G401 (cell line): ENCODE results near the gene TLX1. TPM values are rescaled to one million over a fixed set of nuclear protein-coding genes. Genes with fewer than 3 reads are reported as not detected.

ENCODE experiments used
- DNase-seq: peaks from one replicate; pipeline ENCODE4 v3.0.0-alpha.2; 2015; ENCODE audit warnings: low spot score
- in situ Hi-C: cut with HindIII; loops from 2 replicates; pipeline ENCODE4 v1.10.0; 2016; ENCODE audit warnings: low sequenced_read_pairs, mixed read lengths
- total RNA-seq: library from RNA; depleted of rRNA; stranded (reverse); fragments of >200 nt; shearing (Covaris generic); gene quantifications from 2 replicates; pipeline ENCODE4 v1.2.3, GENCODE V29; 2014; rRNA removed

The TLX1 gene
- total RNA-seq, result 0.14 TPM in 1 of 2 replicates, not detected in the other

GRCh38 chr10:101130984-101131961 lies at the start of gene TLX1:
Gene TLX1, plus strand, starts transcription at chr10:101131300. Its CDS starts 242 bp downstream, at chr10:101131542.
- no peak for DNase-seq
- in situ Hi-C loops, result no loop called here

- in situ Hi-C loops, result no loop called here
- DNase-seq, result no peak
Measured at GRCh38 chr10:101085846-101086245, 45.3 kb upstream of the TLX1 start.

GRCh38 chr10:101087376-101087775 lies 43.7 kb upstream of the TLX1 start:
- DNase-seq, result no peak
- in situ Hi-C loops, result no loop called here

- DNase-seq, result no peak
- in situ Hi-C loops, result no loop called here
Measured at GRCh38 chr10:101087965-101088364, 43.1 kb upstream of the TLX1 start.

GRCh38 chr10:101089520-101090299 lies 41.4 kb upstream of the TLX1 start:
- DNase-seq, result no peak
- in situ Hi-C loops, result no loop called here

GRCh38 chr10:101090597-101090996 lies 40.5 kb upstream of the TLX1 start:
- in situ Hi-C loops, result no loop called here
- DNase-seq, result no peak

GRCh38 chr10:101091546-101092290 lies 39.4 kb upstream of the TLX1 start:
- DNase-seq, result no peak
- in situ Hi-C loops, result no loop called here

- DNase-seq, result no peak
- in situ Hi-C loops, result no loop called here
Measured at GRCh38 chr10:101092881-101093354, 38.2 kb upstream of the TLX1 start.

- in situ Hi-C loops, result no loop called here
Measured at GRCh38 chr10:101094121-101094879, 36.8 kb upstream of the TLX1 start.

GRCh38 chr10:101095004-101095403 lies 36.1 kb upstream of the TLX1 start:
- no peak for DNase-seq
- in situ Hi-C loops, result no loop called here

More at GRCh38 chr10:101094121-101094879, 36.8 kb upstream of the TLX1 start:
- no peak for DNase-seq

- in situ Hi-C loops, result no loop called here
Measured at GRCh38 chr10:101095550-101096213, 35.4 kb upstream of the TLX1 start.

GRCh38 chr10:101096378-101096777 lies 34.7 kb upstream of the TLX1 start:
- no peak for DNase-seq
- in situ Hi-C loops, result no loop called here

More at GRCh38 chr10:101095550-101096213, 35.4 kb upstream of the TLX1 start:
- DNase-seq, result peak; percentile 62

GRCh38 chr10:101097881-101098280 lies 33.2 kb upstream of the TLX1 start:
- in situ Hi-C loops, result no loop called here
- DNase-seq, result no peak

GRCh38 chr10:101099901-101100300 lies 31.2 kb upstream of the TLX1 start:
- in situ Hi-C loops, result no loop called here
- no peak for DNase-seq

- DNase-seq, result no peak
- in situ Hi-C loops, result no loop called here
Measured at GRCh38 chr10:101101372-101101881, 29.7 kb upstream of the TLX1 start.

GRCh38 chr10:101103430-101103829 lies 27.7 kb upstream of the TLX1 start:
- in situ Hi-C loops, result no loop called here
- DNase-seq, result no peak

- no peak for DNase-seq
Measured at GRCh38 chr10:101106351-101106750, 24.7 kb upstream of the TLX1 start.

GRCh38 chr10:101107771-101108170 lies 23.3 kb upstream of the TLX1 start:
- in situ Hi-C loops, result no loop called here
- DNase-seq, result no peak

More at GRCh38 chr10:101106351-101106750, 24.7 kb upstream of the TLX1 start:
- in situ Hi-C loops, result no loop called here
